Trophoblast cell (in vitro differentiated cells and primary cell): ENCODE data around the gene SLC35C1.
"Not testable (repeated sequence)": the region's sequence is repeated elsewhere in the genome, so short reads cannot be mapped to it uniquely, and the experiment has no call there.

Source experiments
- DNase-seq, 2 donors: peaks; one replicate each; pipeline ENCODE4 v3.0.0-alpha.2; 2016
- H2AFZ ChIP-seq: 2 replicates; pipeline ENCODE4 v1.6.1; 2013; ENCODE audit warnings: low read length, moderate library complexity, mild to moderate bottlenecking; ENCODE audit not compliant: insufficient read depth, poor library complexity
- H2AK5ac ChIP-seq: 2 replicates; pipeline ENCODE4 v1.6.1; 2013; ENCODE audit warnings: mild to moderate bottlenecking, low read length
- H2BK120ac ChIP-seq: 2 replicates; pipeline ENCODE4 v1.6.1; 2013; ENCODE audit warnings: low read length, mild to moderate bottlenecking, moderate library complexity; ENCODE audit not compliant: insufficient read depth, poor library complexity
- H2BK12ac ChIP-seq: 2 replicates; pipeline ENCODE4 v1.6.1; 2013; ENCODE audit warnings: mild to moderate bottlenecking, low read length, moderate library complexity
- H2BK5ac ChIP-seq: 2 replicates; pipeline ENCODE4 v1.6.1; 2013; ENCODE audit warnings: low read length, low read depth, moderate library complexity, mild to moderate bottlenecking; ENCODE audit not compliant: poor library complexity
- H3K14ac ChIP-seq: 2 replicates; pipeline ENCODE4 v1.6.1; 2013; ENCODE audit warnings: mild to moderate bottlenecking, low read length
- H3K18ac ChIP-seq: 2 replicates; pipeline ENCODE4 v1.6.1; 2013; ENCODE audit warnings: mild to moderate bottlenecking, low read length
- H3K23ac ChIP-seq: 2 replicates; pipeline ENCODE4 v1.6.1; 2013; ENCODE audit warnings: low read length
- H3K27ac ChIP-seq: 2 replicates; pipeline ENCODE4 v1.5.1; 2013; ENCODE audit warnings: low read depth, mild to moderate bottlenecking, inconsistent platforms, low read length, moderate library complexity
- H3K27me3 ChIP-seq: 2 replicates; pipeline ENCODE4 v1.6.1; 2013; ENCODE audit warnings: inconsistent platforms, mild to moderate bottlenecking, low read length, moderate library complexity; ENCODE audit not compliant: insufficient read depth
- H3K36me3 ChIP-seq, 2 experiments: 1 replicate in 1 of 2; 2 replicates in 1 of 2; pipeline ENCODE4 v1.6.1; 2013; ENCODE audit warnings: low read length in 2 of 2, mild to moderate bottlenecking in 2 of 2, moderate library complexity in 1 of 2; ENCODE audit not compliant: insufficient read depth in 2 of 2, control insufficient read depth in 1 of 2
- H3K4ac ChIP-seq: 2 replicates; pipeline ENCODE4 v1.6.1; 2013; ENCODE audit warnings: low read depth, mild to moderate bottlenecking, low read length, moderate library complexity
- H3K4me1 ChIP-seq, 2 experiments: 1 replicate in 1 of 2; 2 replicates in 1 of 2; pipeline ENCODE4 v1.6.1; 2013; ENCODE audit warnings: low read length in 2 of 2, mild to moderate bottlenecking in 2 of 2, moderate library complexity in 1 of 2; ENCODE audit not compliant: insufficient read depth in 2 of 2, control insufficient read depth in 1 of 2
- H3K4me2 ChIP-seq: 2 replicates; pipeline ENCODE4 v1.6.1; 2013; ENCODE audit warnings: inconsistent platforms, mild to moderate bottlenecking, low read length, moderate library complexity
- H3K4me3 ChIP-seq: 2 replicates; pipeline ENCODE4 v1.5.1; 2013; ENCODE audit warnings: mild to moderate bottlenecking, low read depth, low read length, inconsistent platforms
- H3K79me1 ChIP-seq: one replicate; pipeline ENCODE4 v1.6.1; 2013; ENCODE audit warnings: low read length
- H3K79me2 ChIP-seq: 2 replicates; pipeline ENCODE4 v1.6.1; 2013; ENCODE audit warnings: low read length, mild to moderate bottlenecking; ENCODE audit not compliant: control insufficient read depth, insufficient read depth, poor library complexity
- H3K9ac ChIP-seq: 2 replicates; pipeline ENCODE4 v1.6.1; 2013; ENCODE audit warnings: mild to moderate bottlenecking, low read length
- H3K9me3 ChIP-seq: 2 replicates; pipeline ENCODE4 v1.6.1; 2013; ENCODE audit warnings: low read depth, mild to moderate bottlenecking, control low read depth, inconsistent platforms, low read length; ENCODE audit not compliant: insufficient read depth
- H4K12ac ChIP-seq: 2 replicates; pipeline ENCODE4 v1.6.1; 2013; ENCODE audit warnings: low read depth, mild to moderate bottlenecking, low read length, moderate library complexity
- H4K8ac ChIP-seq: 2 replicates; pipeline ENCODE4 v1.6.1; 2013; ENCODE audit warnings: low read depth, mild to moderate bottlenecking, low read length, moderate library complexity
- H4K91ac ChIP-seq: one replicate; pipeline ENCODE4 v1.6.1; 2013; ENCODE audit warnings: low read depth, mild to moderate bottlenecking, low read length, moderate library complexity
- WGBS: extraction: QIAGEN DNeasy Blood & Tissue Kit; methylation state at CpG from one replicate; pipeline ENCODE4 v1.1.7; 2013; ENCODE audit warnings: missing lambda C conversion rate; ENCODE audit not compliant: insufficient read length, insufficient coverage; ENCODE audit errors: extremely low coverage; 5-methylcytosine and 5-hydroxymethylcytosine counted together

Gene SLC35C1

DNA sequence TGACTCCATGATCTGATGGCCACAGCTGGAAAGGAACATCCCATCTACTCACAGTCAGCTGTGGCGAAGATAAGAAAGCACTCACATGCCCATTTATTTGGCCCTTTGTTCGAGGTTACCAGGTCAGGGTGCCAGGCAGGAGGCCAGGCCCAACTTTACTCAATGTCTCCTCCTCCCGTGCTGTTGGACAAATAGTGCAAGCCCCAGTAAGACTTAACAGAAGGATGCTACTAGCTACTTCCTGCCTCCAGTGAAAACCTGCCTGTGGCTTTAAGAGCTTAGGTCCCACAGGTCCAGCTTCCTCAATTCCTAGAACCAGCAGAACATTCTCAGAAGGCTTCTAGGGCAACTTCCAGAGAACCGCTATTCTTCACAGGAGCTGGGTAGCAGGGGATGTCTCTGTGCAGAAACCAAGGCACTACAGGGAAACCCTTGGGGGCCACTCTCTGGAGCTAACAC lies 29.4 kb downstream of the SLC35C1 start:
- Histone ChIP-seq H2BK120ac (no peak overlapping the region), H3K9ac (no peak overlapping the region), H3K4me2 (no peak overlapping the region), H4K91ac (no peak overlapping the region), H3K79me1 (no peaks in the 10 kb centered on the region), H3K9me3 (no peaks in the 10 kb centered on the region), H2BK5ac (no peak overlapping the region), H3K4ac (no peak overlapping the region), H3K36me3 (no peaks in the 10 kb centered on the region), H3K27me3 (no peaks in the 10 kb centered on the region), H3K4me3 (no peak overlapping the region), H4K8ac (no peak overlapping the region), H2AK5ac (no peak overlapping the region), H3K4me1 (peaks cover 3 to 6% of the 10 kb centered on the region in 2 experiments), H2BK12ac (no peak overlapping the region), H3K79me2 (no peaks in the 10 kb centered on the region), H3K18ac (no peak overlapping the region), H4K12ac (no peak overlapping the region), H3K27ac (no peak overlapping the region), H3K23ac (no peak overlapping the region), H3K14ac (no peak overlapping the region), H2AFZ (no peak overlapping the region)
- peak in 1 of 2 donors; percentile 30 for DNase-seq
- WGBS, result no CpG with 5 or more reads among the region's 4 CpGs

DNA sequence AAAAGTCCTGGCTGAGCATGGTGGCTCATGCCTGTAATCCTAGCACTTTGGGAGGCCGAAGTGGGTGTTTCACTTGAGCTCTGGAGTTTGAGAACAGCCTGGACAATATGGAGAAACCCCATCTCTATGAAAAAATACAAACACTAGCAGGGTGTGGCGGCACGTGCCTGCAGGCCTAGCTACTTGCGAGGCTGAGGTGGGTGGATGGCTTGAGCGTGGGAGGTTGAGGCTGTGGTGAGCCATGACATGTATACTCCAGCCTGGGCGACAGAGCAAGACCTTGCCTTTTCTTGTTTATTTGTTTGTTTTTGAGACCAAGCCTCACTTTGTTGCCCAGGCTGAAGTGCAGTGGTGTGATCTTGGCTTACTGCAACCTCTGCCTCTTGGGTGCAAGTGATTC lies 34.3 kb downstream of the SLC35C1 start:
- H3K14ac ChIP-seq, result no peak overlapping the region
- no peak overlapping the region for H3K18ac ChIP-seq
- no peaks in the 10 kb centered on the region for H3K4me1 ChIP-seq
- H3K27ac ChIP-seq, result no peak overlapping the region
- no peak overlapping the region for H3K4ac ChIP-seq
- H2BK120ac ChIP-seq, result no peak overlapping the region
- no peak overlapping the region for H2AK5ac ChIP-seq
- no CpG with 5 or more reads among the region's 6 CpGs for WGBS
- H2AFZ ChIP-seq, result no peak overlapping the region
- H4K91ac ChIP-seq, result no peak overlapping the region
- H3K36me3 ChIP-seq, result no peaks in the 10 kb centered on the region
- H3K79me2 ChIP-seq, result no peaks in the 10 kb centered on the region
- no peak overlapping the region for H4K8ac ChIP-seq
- no peaks in the 10 kb centered on the region for H3K9me3 ChIP-seq
- H2BK5ac ChIP-seq, result no peak overlapping the region
- H4K12ac ChIP-seq, result no peak overlapping the region
- H2BK12ac ChIP-seq, result no peak overlapping the region
- no peak overlapping the region for H3K4me2 ChIP-seq
- no peak for DNase-seq
- no peak overlapping the region for H3K9ac ChIP-seq
- no peak overlapping the region for H3K4me3 ChIP-seq
- H3K79me1 ChIP-seq, result no peaks in the 10 kb centered on the region
- no peaks in the 10 kb centered on the region for H3K27me3 ChIP-seq
- no peak overlapping the region for H3K23ac ChIP-seq

GRCh38 chr11:45840251-45840650 lies 35.3 kb downstream of the SLC35C1 start:
- not testable (repeated sequence) for H2BK5ac ChIP-seq, H3K14ac ChIP-seq, H3K36me3 ChIP-seq, DNase-seq, H3K27me3 ChIP-seq, H3K79me2 ChIP-seq, H3K23ac ChIP-seq, H3K4ac ChIP-seq, H3K4me2 ChIP-seq, H4K91ac ChIP-seq, H4K12ac ChIP-seq, H3K9me3 ChIP-seq, H2BK120ac ChIP-seq, H2AFZ ChIP-seq, H4K8ac ChIP-seq, H3K4me1 ChIP-seq, H3K79me1 ChIP-seq, H3K9ac ChIP-seq, H3K4me3 ChIP-seq, H2BK12ac ChIP-seq, H3K27ac ChIP-seq, H3K18ac ChIP-seq, H2AK5ac ChIP-seq
- WGBS, result no CpG with 5 or more reads among the region's 13 CpGs

GRCh38 chr11:45843158-45843924 lies 38.4 kb downstream of the SLC35C1 start:
- no peak overlapping the region for H2AFZ ChIP-seq
- H3K27ac ChIP-seq, result no peak overlapping the region
- no peak overlapping the region for H3K4ac ChIP-seq
- no peak overlapping the region for H3K14ac ChIP-seq
- peaks cover 2 to 4% of the 10 kb centered on the region in 2 experiments for H3K4me1 ChIP-seq
- H2BK120ac ChIP-seq, result no peak overlapping the region
- no peak overlapping the region for H2BK5ac ChIP-seq
- no peak overlapping the region for H4K91ac ChIP-seq
- no peaks in the 10 kb centered on the region for H3K36me3 ChIP-seq
- peaks cover 1% of the 10 kb centered on the region for H3K9me3 ChIP-seq
- H4K8ac ChIP-seq, result no peak overlapping the region
- no CpG with 5 or more reads among the region's 22 CpGs for WGBS
- no peak overlapping the region for H3K9ac ChIP-seq
- no peak overlapping the region for H3K18ac ChIP-seq
- H3K79me2 ChIP-seq, result peaks cover 4% of the 10 kb centered on the region
- DNase-seq, result peak; percentile 91 to 97
- H2AK5ac ChIP-seq, result no peak overlapping the region
- no peak overlapping the region for H4K12ac ChIP-seq
- H3K79me1 ChIP-seq, result peaks cover 5% of the 10 kb centered on the region
- H2BK12ac ChIP-seq, result no peak overlapping the region
- peak overlapping the region; percentile 59 for H3K4me2 ChIP-seq
- no peak overlapping the region for H3K23ac ChIP-seq
- no peak overlapping the region for H3K4me3 ChIP-seq
- no peaks in the 10 kb centered on the region for H3K27me3 ChIP-seq
